Measurements from ENCODE around the gene CERS4.

- TF ChIP-seq CTCF (IDR thresholded peaks at IDR 0.05; ENCODE audit: low read depth, low read length, poor library complexity, severe bottlenecking) = no peak
- no peak for TF ChIP-seq EZH2phosphoT487 (IDR thresholded peaks at IDR 0.05; ENCODE audit: borderline replicate concordance, low read length)
These were observed 52.7 kb downstream of the CERS4 start for GRCh38 chr19:8261881-8262280.

Measured in DOHH2 (cell line).